Measurements from ENCODE around the gene CACNA2D2. TPM values are rescaled to one million over a fixed set of nuclear protein-coding genes. Genes with fewer than 3 reads are reported as not detected.

Gene CACNA2D2
- total and polyA plus RNA-seq, 2 of the 8 experiments (the other 6 are each of a cell fraction or from before 2014, with no cell fraction given): 14.1 to 25.0 TPM

DNA sequence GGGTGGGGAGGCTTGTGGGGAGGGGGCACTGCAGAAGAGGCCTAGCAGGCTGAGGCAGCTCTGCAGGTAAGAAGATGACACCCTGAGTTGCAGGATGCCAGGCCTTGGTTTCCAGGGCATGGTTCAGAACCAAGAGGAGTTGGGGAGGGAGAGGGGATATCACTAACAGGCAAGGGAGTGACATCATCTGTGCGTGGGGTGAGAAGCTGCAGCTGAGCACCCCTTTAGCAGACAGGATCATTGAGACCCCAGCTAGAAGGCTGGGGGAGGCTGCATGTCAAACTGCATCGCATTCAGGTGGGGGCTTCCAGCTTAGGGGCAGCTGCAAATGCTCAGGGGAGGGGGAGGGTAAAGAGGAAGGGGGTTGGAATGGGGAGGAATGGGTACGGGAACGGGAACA lies 23.0 kb downstream of the CACNA2D2 start:
- H3K23ac ChIP-seq (ENCODE audit: insufficient read length): no peak overlapping the region
- no peak overlapping the region for H2BK20ac ChIP-seq (ENCODE audit: low read length)
- H4K5ac ChIP-seq (ENCODE audit: insufficient read length, low read depth, low read length): no peak overlapping the region
- DNase-seq (ENCODE audit: low read depth in 1 of 2, low spot score in 2 of 2) (no peak), FAIRE-seq (no peak)
- H3K36me3 ChIP-seq (ENCODE audit: control insufficient read depth in 2 of 4, insufficient read depth in 4 of 4, low read length in 3 of 4): no peaks in the 10 kb centered on the region
- no peak overlapping the region for H2BK5ac ChIP-seq (ENCODE audit: low read depth, low read length)
- H4K8ac ChIP-seq (ENCODE audit: extremely low read depth, insufficient read depth, low read length): no peak overlapping the region; the same call in 1 of the 2 replicates
- no peak overlapping the region for H3K56ac ChIP-seq (replicated peaks; ENCODE audit: insufficient read length, low read depth, low read length)
- no peaks in the 10 kb centered on the region for H3K79me2 ChIP-seq (ENCODE audit: control insufficient read depth in 1 of 2, insufficient read depth in 2 of 2, low read length in 2 of 2)
- H3K9me3 ChIP-seq (ENCODE audit: insufficient read depth in 2 of 2, low read depth in 1 of 2, low read length in 1 of 2): no peaks in the 10 kb centered on the region
- no peak overlapping the region for H3K4me3 ChIP-seq (ENCODE audit: extremely low read depth in 1 of 4, insufficient read depth in 2 of 4, low read depth in 3 of 4, low read length in 4 of 4)
- H3K4me2 ChIP-seq (ENCODE audit: insufficient read depth in 1 of 2, low read depth in 2 of 2, low read length in 2 of 2): no peak overlapping the region
- H3K14ac ChIP-seq (ENCODE audit: insufficient read length): no peak overlapping the region
- H2BK120ac ChIP-seq (replicated peaks; ENCODE audit: low read depth, low read length): no peak overlapping the region
- H3K4ac ChIP-seq (replicated peaks; ENCODE audit: insufficient read length, low read depth, low read length): no peak overlapping the region
- no peaks in the 10 kb centered on the region for H3K23me2 ChIP-seq (ENCODE audit: low read depth, low read length)
- ChIA-PET POLR2A (ENCODE audit: partially characterized antibody) (interaction anchor here (1.2 to 2.1 kb wide), 3 partner anchors 8 to 22 kb away, joined by 3 to 7 read pairs (median 4); no protein-coding TSS in a partner anchor), CTCF (ENCODE audit: partially characterized antibody) (interaction anchor here (0.6 to 3.2 kb wide), 8 partner anchors 14 to 153 kb away, joined by 3 to 13 read pairs (median 4); partner anchors contain the start of gene CACNA2D2)
- no peak overlapping the region for H2AK5ac ChIP-seq (ENCODE audit: low read depth, low read length)
- H2BK15ac ChIP-seq (ENCODE audit: low read length): no peak overlapping the region
- no peak overlapping the region for H4K91ac ChIP-seq (replicated peaks; ENCODE audit: insufficient read length, low read length)
- H3K18ac ChIP-seq (ENCODE audit: extremely low read depth, low read length): peak overlapping the region; percentile 60; the same call in 1 of the 2 replicates
- 0 out of 2 replicates have a peak, but pooled peaks cover 5% of the 10 kb centered on the region for H3K79me1 ChIP-seq (ENCODE audit: low read depth, low read length)
- no peak overlapping the region for H3K27ac ChIP-seq (ENCODE audit: low read depth, low read length)
- no peaks in the 10 kb centered on the region; a peak in 1 of 7 replicates for H3K27me3 ChIP-seq (replicated peaks in 1 of 4; ENCODE audit: control insufficient read depth in 3 of 4, extremely low read depth in 1 of 4, insufficient read depth in 3 of 4, low read length in 3 of 4)
- H2BK12ac ChIP-seq (ENCODE audit: low read depth, low read length): no peak overlapping the region
- H2AFZ ChIP-seq (ENCODE audit: low read length): no peak overlapping the region
- H4K20me1 ChIP-seq (replicated peaks in 1 of 2; ENCODE audit: control insufficient read depth in 1 of 2, insufficient read depth in 2 of 2, low read length in 2 of 2): peaks cover 2 to 17% of the 10 kb centered on the region in 2 experiments
- no peak overlapping the region for H3K9ac ChIP-seq (replicated peaks in 1 of 4; ENCODE audit: extremely low read depth in 1 of 4, low read depth in 3 of 4, low read length in 3 of 4)
- WGBS, 2 experiments (ENCODE audit: extremely low coverage in 1 of 2, insufficient coverage in 1 of 2, insufficient read length in 1 of 2, insufficient replicate concordance in 2 of 2, low coverage in 1 of 2, low lambda C conversion rate in 2 of 2, missing lambda C conversion rate in 1 of 2): 71 to 100% methylated on average over 2 to 3 of the region's 4 CpGs
- peaks cover 0 to 19% (median 9%) of the 10 kb centered on the region in 4 experiments; a peak in 5 of 7 replicates for H3K4me1 ChIP-seq (replicated peaks in 1 of 4; ENCODE audit: control insufficient read depth in 3 of 4, insufficient read depth in 4 of 4, low read length in 3 of 4)

Measured in H1 (cell line).